A673 (cell line): Measurements from ENCODE around the gene CLEC9A.

Source experiments
- CTCF ChIP-seq: fragments of 300-800, 200-600 bp; sonication (generic); conservative IDR thresholded peaks from 2 replicates; pipeline ENCODE4 v1.5.1; 2017; ENCODE audit warnings: low read depth, mild to moderate bottlenecking, antibody characterized with exemption, low read length, moderate library complexity, mixed read lengths
- EZH2 ChIP-seq: fragments of 200-600 bp; sonication (generic); IDR thresholded peaks from 2 replicates; pipeline ENCODE4 v1.6.1; 2017; ENCODE audit warnings: borderline replicate concordance, low read depth, mild to moderate bottlenecking, mixed read lengths, antibody characterized with exemption, low read length; ENCODE audit not compliant: poor library complexity, severe bottlenecking

GRCh38 chr12:10095971-10096370, 65.5 kb downstream of the CLEC9A start:
- TF ChIP-seq CTCF (no peak), EZH2 (no peak)
